Transverse colon (tissue), 4 donors: ENCODE results near the gene TCF21.
"Not testable (repeated sequence)": the region's sequence is repeated elsewhere in the genome, so short reads cannot be mapped to it uniquely, and the experiment has no call there.

Source experiments
- CTCF ChIP-seq, 5 experiments: fragments of 200-600 bp in 3 of 5; fragments of 450-650 bp in 2 of 5; sonication (generic) in 3 of 5; IDR thresholded peaks; 1 replicate in 2 of 5; 2 replicates in 3 of 5; pipeline ENCODE4 v1.5.1; 2016 to 2017; ENCODE audit warnings: antibody characterized with exemption in 5 of 5, inconsistent platforms in 3 of 5, mild to moderate bottlenecking in 2 of 5, moderate library complexity in 1 of 5
- POLR2A ChIP-seq: fragments of 450-650 bp; IDR thresholded peaks from one replicate; pipeline ENCODE4 v1.6.1; 2016; ENCODE audit warnings: antibody characterized with exemption, mild to moderate bottlenecking, moderate library complexity
- POLR2AphosphoS5 ChIP-seq, 3 donors: sonication (generic); formaldehyde crosslinking; IDR thresholded peaks; one replicate each; pipeline ENCODE4 v1.6.1; 2016; ENCODE audit warnings: antibody characterized with exemption in 3 of 3

- TF ChIP-seq CTCF (IDR thresholded peaks at IDR 0.05); POLR2AphosphoS5 (IDR thresholded peaks at IDR 0.05); POLR2A: not testable (repeated sequence)
These were observed 27.6 kb upstream of the TCF21 start for GRCh38 chr6:133861337-133861736.
